Stimulated activated CD4-positive, alpha-beta T cell treated with anti-CD3 and anti-CD28 coated beads, Interleukin-12 subunit alpha, Interleukin-12 subunit beta, amount 100 ng/mL, for 48 hours (primary cell): Measurements from ENCODE around the gene HBQ1.
"Not testable (repeated sequence)": the region's sequence is repeated elsewhere in the genome, so short reads cannot be mapped to it uniquely, and the experiment has no call there.

Experiments
- DNase-seq, 3 donors: peaks; one replicate each; pipeline ENCODE4 v3.0.0-alpha.2; 2020; ENCODE audit warnings: low read depth in 2 of 3, low spot score in 1 of 3

HBQ1 gene

GRCh38 chr16:160691-161190, 19.5 kb upstream of the HBQ1 start:
- DNase-seq = no peak

DNA sequence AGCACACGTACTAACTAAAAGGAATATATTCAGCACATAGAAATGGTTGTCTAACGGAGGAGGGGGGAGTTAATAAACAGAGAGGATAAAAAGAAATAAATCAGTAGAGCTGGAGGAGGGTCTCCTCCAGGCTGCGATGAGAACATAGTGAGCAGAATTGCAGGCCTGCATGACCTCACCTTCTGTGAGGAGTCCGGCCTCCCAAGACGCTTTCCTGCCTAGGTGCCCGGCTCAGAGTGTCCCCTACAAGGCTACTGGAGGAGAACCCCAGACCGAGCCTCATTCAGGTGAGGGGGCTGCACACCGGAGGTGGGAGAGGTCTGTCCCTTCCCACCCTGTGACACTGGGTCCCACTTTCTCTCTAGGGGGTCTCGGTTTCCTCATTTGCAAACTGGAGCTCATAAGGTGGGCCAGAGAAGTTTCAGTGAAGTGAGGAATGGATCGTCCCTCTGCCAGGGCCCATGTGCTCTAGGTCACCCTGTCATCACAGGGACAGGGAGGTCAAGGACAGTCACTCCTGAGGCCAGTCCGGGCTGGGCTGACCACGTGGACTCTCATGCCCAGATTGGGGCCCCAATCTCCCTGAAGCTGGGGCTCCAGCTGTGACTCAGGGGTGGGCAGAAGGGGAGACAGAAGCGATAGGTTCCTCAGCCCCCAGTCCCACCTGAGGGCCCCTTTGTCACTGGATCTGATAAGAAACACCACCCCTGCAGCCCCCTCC, 17.8 kb upstream of the HBQ1 start:
- no peak for DNase-seq

- DNase-seq = not testable (repeated sequence)
Observed at GRCh38 chr16:163139-163538, 17.1 kb upstream of the HBQ1 start.

DNA sequence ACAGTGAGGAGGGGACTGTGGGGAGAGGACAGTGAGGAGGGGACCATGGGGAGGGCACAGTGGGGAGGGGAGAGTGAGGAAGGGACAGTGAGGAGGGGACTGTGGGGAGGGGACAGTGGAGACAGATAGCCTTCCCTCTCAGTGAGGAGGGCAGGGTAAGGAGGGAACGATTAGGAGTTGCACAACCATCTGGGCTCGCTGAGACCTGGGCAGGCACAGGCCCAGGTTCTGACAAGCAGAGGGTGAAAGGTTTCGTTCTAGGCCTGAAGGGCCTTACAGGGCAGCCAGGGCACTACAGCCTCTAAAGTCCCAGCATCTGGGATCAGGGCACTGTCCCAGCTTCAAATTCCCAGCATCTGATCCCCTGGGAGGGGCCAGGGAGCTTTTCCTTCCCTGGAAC, 16.6 kb upstream of the HBQ1 start:
- not testable (repeated sequence) for DNase-seq

DNA sequence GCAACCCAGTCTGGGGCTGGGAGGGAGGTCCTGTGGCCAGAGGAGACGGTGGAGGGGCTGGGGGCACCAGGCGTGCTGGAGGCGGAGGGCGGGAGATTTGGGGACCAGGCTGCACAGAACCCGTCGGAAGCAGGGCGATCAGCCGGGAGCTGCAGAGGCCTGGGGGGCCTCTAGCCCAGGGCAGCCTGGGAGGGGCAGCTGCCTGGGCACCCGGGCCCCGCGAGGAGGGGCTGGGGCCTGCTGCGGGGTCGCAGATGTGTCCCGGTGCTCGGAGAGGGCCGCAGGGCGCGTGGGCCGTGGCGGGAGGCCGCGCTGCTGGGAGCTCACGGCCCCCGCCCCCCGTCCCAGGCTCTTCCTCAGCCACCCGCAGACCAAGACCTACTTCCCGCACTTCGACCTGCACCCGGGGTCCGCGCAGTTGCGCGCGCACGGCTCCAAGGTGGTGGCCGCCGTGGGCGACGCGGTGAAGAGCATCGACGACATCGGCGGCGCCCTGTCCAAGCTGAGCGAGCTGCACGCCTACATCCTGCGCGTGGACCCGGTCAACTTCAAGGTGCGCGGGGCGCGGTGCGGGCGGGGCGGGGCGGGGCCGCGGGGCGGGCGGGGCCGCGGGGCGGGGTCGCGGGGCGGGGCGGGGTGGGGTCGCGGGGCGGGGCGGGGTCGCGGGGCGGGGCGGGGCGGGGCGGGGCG, 16.0 kb upstream of the HBQ1 start:
- not testable (repeated sequence) for DNase-seq

DNA sequence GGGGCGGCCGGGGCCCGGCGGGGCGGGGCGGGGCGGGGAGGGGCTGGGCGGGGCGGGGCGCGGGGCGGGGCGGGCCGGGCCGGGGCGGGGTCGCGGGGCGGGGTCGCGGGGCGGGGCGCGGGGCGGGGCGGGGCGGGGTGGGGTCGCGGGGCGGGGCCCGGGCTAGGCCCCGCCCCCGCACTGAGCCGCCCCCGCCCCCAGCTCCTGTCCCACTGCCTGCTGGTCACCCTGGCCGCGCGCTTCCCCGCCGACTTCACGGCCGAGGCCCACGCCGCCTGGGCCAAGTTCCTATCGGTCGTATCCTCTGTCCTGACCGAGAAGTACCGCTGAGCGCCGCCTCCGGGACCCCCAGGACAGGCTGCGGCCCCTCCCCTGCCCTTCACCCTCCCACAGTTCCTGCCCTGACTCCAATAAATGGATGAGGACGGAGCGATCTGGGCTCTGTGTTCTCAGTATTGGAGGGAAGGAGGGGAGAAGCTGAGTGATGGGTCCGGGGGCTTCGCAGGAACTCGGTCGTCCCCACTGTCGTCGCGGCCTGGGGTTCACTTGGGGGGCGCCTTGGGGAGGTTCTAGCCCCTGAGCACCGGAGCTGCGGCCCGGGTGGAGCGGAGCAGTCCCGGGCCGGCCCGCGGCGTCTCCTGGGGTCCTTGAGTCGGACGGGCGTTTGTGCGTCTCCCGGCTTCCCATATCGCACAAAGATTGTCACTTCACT, 15.3 kb upstream of the HBQ1 start:
- no peak for DNase-seq

GRCh38 chr16:165539-166374, 14.5 kb upstream of the HBQ1 start, which contains the start of gene HBM:
TSS of gene HBM (plus strand) at chr16:165978. CDS start at chr16:165998, 20 bp downstream.
- DNase-seq = no peak

DNA sequence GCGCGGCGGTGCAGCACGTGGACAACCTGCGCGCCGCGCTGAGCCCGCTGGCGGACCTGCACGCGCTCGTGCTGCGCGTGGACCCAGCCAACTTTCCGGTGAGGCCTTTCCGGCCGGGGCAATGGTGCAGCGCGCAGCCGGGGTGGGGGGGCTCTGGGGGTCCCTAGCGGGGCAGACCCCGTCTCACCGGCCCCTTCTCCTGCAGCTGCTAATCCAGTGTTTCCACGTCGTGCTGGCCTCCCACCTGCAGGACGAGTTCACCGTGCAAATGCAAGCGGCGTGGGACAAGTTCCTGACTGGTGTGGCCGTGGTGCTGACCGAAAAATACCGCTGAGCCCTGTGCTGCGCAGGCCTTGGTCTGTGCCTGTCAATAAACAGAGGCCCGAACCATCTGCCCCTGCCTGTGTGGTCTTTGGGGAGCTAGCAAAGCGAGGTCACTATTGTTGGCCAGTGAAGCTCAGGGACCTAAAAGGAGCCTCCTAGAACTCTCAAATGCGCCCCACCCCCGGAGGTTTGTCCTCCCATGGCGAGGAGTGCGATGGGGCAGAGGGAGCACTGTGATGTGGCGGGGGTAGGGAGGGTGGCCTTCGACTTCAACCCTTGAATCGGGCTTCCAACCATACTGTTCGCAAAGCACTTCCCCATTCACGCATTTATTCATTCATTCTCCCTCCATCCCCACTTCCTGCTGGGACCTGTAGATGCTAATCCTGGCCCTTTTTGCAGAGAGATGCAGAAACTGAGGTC, 13.7 kb upstream of the HBQ1 start:
- DNase-seq = no peak

- no peak for DNase-seq
Observed at GRCh38 chr16:167122-167690, 13.1 kb upstream of the HBQ1 start.

DNA sequence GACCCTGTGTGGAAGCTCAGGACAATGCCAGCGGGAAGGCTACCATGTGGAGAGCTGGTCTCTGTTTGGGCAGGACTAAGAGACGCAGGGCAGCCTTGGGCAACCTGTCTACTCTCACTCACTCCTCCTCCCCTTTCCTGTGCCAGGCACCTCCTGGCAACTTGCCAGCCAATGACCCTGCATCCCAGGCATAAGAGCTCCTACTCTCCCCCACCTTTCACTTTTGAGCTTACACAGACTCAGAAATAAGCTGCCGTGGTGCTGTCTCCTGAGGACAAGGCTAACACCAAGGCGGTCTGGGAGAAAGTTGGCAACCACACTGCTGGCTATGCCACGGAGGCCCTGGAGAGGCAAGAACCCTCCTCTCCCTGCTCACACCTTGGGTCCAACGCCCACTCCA, 11.8 kb upstream of the HBQ1 start:
- DNase-seq = no peak

DNA sequence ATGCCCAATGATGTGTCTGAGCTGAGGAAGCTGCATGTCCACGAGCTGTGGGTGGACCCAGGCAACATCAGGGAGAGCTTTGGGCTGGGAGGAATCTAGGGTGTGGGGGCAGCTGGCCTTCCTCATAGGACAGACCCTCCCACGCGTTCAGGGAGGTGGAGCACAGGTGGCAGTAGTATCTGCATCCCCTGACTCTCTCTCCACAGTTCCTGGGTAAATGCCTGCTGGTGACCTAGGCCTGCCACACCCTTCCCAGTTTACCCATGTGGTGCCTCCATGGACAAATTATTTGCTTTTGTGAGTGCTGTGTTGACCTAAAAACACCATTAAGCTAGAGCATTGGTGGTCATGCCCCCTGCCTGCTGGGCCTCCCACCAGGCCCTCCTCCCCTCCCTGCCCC, 11.2 kb upstream of the HBQ1 start:
- no peak for DNase-seq

- DNase-seq = not testable (repeated sequence)
Observed at GRCh38 chr16:170088-170507, 10.2 kb upstream of the HBQ1 start.

- no peak for DNase-seq
Observed at GRCh38 chr16:170788-171187, 9.5 kb upstream of the HBQ1 start.

- DNase-seq = not testable (repeated sequence)
Observed at GRCh38 chr16:172374-172941, 7.8 kb upstream of the HBQ1 start, which contains the start of gene HBA2. TSS of gene HBA2 (plus strand) at chr16:172876. CDS start at chr16:172913, 37 bp downstream.

- not testable (repeated sequence) for DNase-seq
Observed at GRCh38 chr16:173211-173854, 6.9 kb upstream of the HBQ1 start.

DNA sequence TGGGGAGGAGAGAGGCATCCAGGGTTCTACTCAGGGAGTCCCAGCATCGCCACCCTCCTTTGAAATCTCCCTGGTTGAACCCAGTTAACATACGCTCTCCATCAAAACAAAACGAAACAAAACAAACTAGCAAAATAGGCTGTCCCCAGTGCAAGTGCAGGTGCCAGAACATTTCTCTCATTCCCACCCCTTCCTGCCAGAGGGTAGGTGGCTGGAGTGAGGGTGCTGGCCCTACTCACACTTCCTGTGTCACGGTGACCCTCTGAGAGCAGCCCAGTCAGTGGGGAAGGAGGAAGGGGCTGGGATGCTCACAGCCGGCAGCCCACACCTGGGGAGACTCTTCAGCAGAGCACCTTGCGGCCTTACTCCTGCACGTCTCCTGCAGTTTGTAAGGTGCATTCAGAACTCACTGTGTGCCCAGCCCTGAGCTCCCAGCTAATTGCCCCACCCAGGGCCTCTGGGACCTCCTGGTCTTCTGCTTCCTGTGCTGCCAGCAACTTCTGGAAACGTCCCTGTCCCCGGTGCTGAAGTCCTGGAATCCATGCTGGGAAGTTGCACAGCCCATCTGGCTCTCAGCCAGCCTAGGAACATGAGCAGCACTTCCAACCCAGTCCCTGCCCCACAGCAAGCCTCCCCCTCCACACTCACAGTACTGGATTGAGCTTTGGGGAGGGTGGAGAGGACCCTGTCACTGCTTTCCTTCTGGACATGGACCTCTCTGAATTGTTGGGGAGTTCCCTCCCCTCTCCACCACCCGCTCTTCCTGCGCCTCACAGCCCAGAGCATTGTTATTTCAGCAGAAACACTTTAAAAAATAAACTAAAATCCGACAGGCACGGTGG, 6.1 kb upstream of the HBQ1 start:
- not testable (repeated sequence) for DNase-seq

DNA sequence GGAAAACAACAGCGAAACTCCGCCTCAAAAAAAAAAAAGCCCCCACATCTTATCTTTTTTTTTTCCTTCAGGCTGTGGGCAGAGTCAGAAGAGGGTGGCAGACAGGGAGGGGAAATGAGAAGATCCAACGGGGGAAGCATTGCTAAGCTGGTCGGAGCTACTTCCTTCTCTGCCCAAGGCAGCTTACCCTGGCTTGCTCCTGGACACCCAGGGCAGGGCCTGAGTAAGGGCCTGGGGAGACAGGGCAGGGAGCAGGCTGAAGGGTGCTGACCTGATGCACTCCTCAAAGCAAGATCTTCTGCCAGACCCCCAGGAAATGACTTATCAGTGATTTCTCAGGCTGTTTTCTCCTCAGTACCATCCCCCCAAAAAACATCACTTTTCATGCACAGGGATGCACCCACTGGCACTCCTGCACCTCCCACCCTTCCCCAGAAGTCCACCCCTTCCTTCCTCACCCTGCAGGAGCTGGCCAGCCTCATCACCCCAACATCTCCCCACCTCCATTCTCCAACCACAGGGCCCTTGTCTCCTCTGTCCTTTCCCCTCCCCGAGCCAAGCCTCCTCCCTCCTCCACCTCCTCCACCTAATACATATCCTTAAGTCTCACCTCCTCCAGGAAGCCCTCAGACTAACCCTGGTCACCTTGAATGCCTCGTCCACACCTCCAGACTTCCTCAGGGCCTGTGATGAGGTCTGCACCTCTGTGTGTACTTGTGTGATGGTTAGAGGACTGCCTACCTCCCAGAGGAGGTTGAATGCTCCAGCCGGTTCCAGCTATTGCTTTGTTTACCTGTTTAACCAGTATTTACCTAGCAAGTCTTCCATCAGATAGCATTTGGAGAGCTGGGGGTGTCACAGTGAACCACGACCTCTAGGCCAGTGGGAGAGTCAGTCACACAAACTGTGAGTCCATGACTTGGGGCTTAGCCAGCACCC, 5.0 kb upstream of the HBQ1 start:
- DNase-seq = no peak
